ENCODE data around the gene CCL19. TPM values are rescaled to one million over a fixed set of nuclear protein-coding genes. Genes with fewer than 3 reads are reported as not detected.
"Not testable (repeated sequence)": the region's sequence is repeated elsewhere in the genome, so short reads cannot be mapped to it uniquely, and the experiment has no call there.

CCL19 gene
- not detected for polyA plus RNA-seq (2013, experiment 1 of 4)
- not detected for polyA plus RNA-seq (2013, experiment 2 of 4)
- not detected for polyA plus RNA-seq (2013, experiment 3 of 4)
- not detected for polyA plus RNA-seq (2013, experiment 4 of 4)

- Histone ChIP-seq H3K27me3 (ENCODE audit: control insufficient read depth, insufficient read depth, low read length, poor library complexity, severe bottlenecking) (no peaks in the 10 kb centered on the region), H3K27ac (ENCODE audit: insufficient read depth, low read depth, low read length, poor library complexity, severe bottlenecking) (no peak within 1 kb of the TSS), H3K9me3 (ENCODE audit: control insufficient read depth, low read length) (no peaks in the 10 kb centered on the region), H3K4me1 (ENCODE audit: control insufficient read depth, insufficient read depth, low read length) (no peaks in the 10 kb centered on the region), H3K36me3 (ENCODE audit: control insufficient read depth, insufficient read depth, low read length) (no peaks in the 10 kb centered on the region), H3K4me3 (ENCODE audit: insufficient read depth, low read depth, low read length) (no peak within 1 kb of the TSS)
- WGBS, 2 experiments, result 86 to 89% methylated on average over 6 of the region's 6 CpGs
These were observed at the start of gene CCL19 for GRCh38 chr9:34690983-34691935. Gene CCL19, minus strand, starts transcription at chr9:34691276. Its CDS starts 137 bp downstream, at chr9:34691139.

GRCh38 chr9:34740176-34740575 lies 49.1 kb upstream of the CCL19 start:
- WGBS, 2 experiments, result 95% methylated on average over 27 of the region's 27 CpGs

GRCh38 chr9:34737677-34738260 lies 46.7 kb upstream of the CCL19 start:
- H3K27ac ChIP-seq (ENCODE audit: insufficient read depth, low read depth, low read length, poor library complexity, severe bottlenecking), result no peak overlapping the region
- no peak overlapping the region for H3K4me3 ChIP-seq (ENCODE audit: insufficient read depth, low read depth, low read length)
- no peaks in the 10 kb centered on the region for H3K9me3 ChIP-seq (ENCODE audit: control insufficient read depth, low read length)
- no peaks in the 10 kb centered on the region for H3K4me1 ChIP-seq (ENCODE audit: control insufficient read depth, insufficient read depth, low read length)
- H3K36me3 ChIP-seq (ENCODE audit: control insufficient read depth, insufficient read depth, low read length), result no peaks in the 10 kb centered on the region
- WGBS, 2 experiments, result 78 to 79% methylated on average over 5 to 6 of the region's 6 CpGs
- H3K27me3 ChIP-seq (ENCODE audit: control insufficient read depth, insufficient read depth, low read length, poor library complexity, severe bottlenecking), result no peaks in the 10 kb centered on the region

More at GRCh38 chr9:34740176-34740575, 49.1 kb upstream of the CCL19 start:
- not testable (repeated sequence) for H3K4me1 ChIP-seq (ENCODE audit: control insufficient read depth, insufficient read depth, low read length); H3K27ac ChIP-seq (ENCODE audit: insufficient read depth, low read depth, low read length, poor library complexity, severe bottlenecking); H3K9me3 ChIP-seq (ENCODE audit: control insufficient read depth, low read length); H3K27me3 ChIP-seq (ENCODE audit: control insufficient read depth, insufficient read depth, low read length, poor library complexity, severe bottlenecking); H3K36me3 ChIP-seq (ENCODE audit: control insufficient read depth, insufficient read depth, low read length); H3K4me3 ChIP-seq (ENCODE audit: insufficient read depth, low read depth, low read length)

GRCh38 chr9:34734720-34735119 lies 43.6 kb upstream of the CCL19 start:
- no peaks in the 10 kb centered on the region for H3K36me3 ChIP-seq (ENCODE audit: control insufficient read depth, insufficient read depth, low read length)
- no peaks in the 10 kb centered on the region for H3K27me3 ChIP-seq (ENCODE audit: control insufficient read depth, insufficient read depth, low read length, poor library complexity, severe bottlenecking)
- no peak overlapping the region for H3K27ac ChIP-seq (ENCODE audit: insufficient read depth, low read depth, low read length, poor library complexity, severe bottlenecking)
- H3K4me1 ChIP-seq (ENCODE audit: control insufficient read depth, insufficient read depth, low read length), result no peaks in the 10 kb centered on the region
- H3K9me3 ChIP-seq (ENCODE audit: control insufficient read depth, low read length), result no peaks in the 10 kb centered on the region
- no peak overlapping the region for H3K4me3 ChIP-seq (ENCODE audit: insufficient read depth, low read depth, low read length)

GRCh38 chr9:34732886-34733285 lies 41.8 kb upstream of the CCL19 start:
- Histone ChIP-seq H3K4me1 (ENCODE audit: control insufficient read depth, insufficient read depth, low read length) (no peaks in the 10 kb centered on the region), H3K27me3 (ENCODE audit: control insufficient read depth, insufficient read depth, low read length, poor library complexity, severe bottlenecking) (no peaks in the 10 kb centered on the region), H3K36me3 (ENCODE audit: control insufficient read depth, insufficient read depth, low read length) (no peaks in the 10 kb centered on the region), H3K9me3 (ENCODE audit: control insufficient read depth, low read length) (no peaks in the 10 kb centered on the region), H3K4me3 (ENCODE audit: insufficient read depth, low read depth, low read length) (no peak overlapping the region), H3K27ac (ENCODE audit: insufficient read depth, low read depth, low read length, poor library complexity, severe bottlenecking) (no peak overlapping the region)
- 100% methylated on average over 1 of the region's 2 CpGs; no CpG with 5 or more reads in 1 of the 2 experiments for WGBS, 2 experiments

- Histone ChIP-seq H3K4me3 (ENCODE audit: insufficient read depth, low read depth, low read length) (no peak overlapping the region), H3K27ac (ENCODE audit: insufficient read depth, low read depth, low read length, poor library complexity, severe bottlenecking) (no peak overlapping the region), H3K36me3 (ENCODE audit: control insufficient read depth, insufficient read depth, low read length) (no peaks in the 10 kb centered on the region), H3K9me3 (ENCODE audit: control insufficient read depth, low read length) (no peaks in the 10 kb centered on the region), H3K4me1 (ENCODE audit: control insufficient read depth, insufficient read depth, low read length) (no peaks in the 10 kb centered on the region), H3K27me3 (ENCODE audit: control insufficient read depth, insufficient read depth, low read length, poor library complexity, severe bottlenecking) (no peaks in the 10 kb centered on the region)
- WGBS, 2 experiments, result 91 to 92% methylated on average over 1 of the region's 1 CpG
These were observed 41.4 kb upstream of the CCL19 start for GRCh38 chr9:34732478-34732877.

- H3K27ac ChIP-seq (ENCODE audit: insufficient read depth, low read depth, low read length, poor library complexity, severe bottlenecking), result no peak overlapping the region
- H3K36me3 ChIP-seq (ENCODE audit: control insufficient read depth, insufficient read depth, low read length), result no peaks in the 10 kb centered on the region
- H3K4me3 ChIP-seq (ENCODE audit: insufficient read depth, low read depth, low read length), result no peak overlapping the region
- H3K4me1 ChIP-seq (ENCODE audit: control insufficient read depth, insufficient read depth, low read length), result no peaks in the 10 kb centered on the region
- H3K9me3 ChIP-seq (ENCODE audit: control insufficient read depth, low read length), result no peaks in the 10 kb centered on the region
- WGBS, 2 experiments, result 93% methylated on average over 11 of the region's 11 CpGs
- H3K27me3 ChIP-seq (ENCODE audit: control insufficient read depth, insufficient read depth, low read length, poor library complexity, severe bottlenecking), result no peaks in the 10 kb centered on the region
These were observed 32.1 kb upstream of the CCL19 start for GRCh38 chr9:34723141-34723540.

- H3K9me3 ChIP-seq (ENCODE audit: control insufficient read depth, low read length); H3K27ac ChIP-seq (ENCODE audit: insufficient read depth, low read depth, low read length, poor library complexity, severe bottlenecking); H3K4me1 ChIP-seq (ENCODE audit: control insufficient read depth, insufficient read depth, low read length); H3K27me3 ChIP-seq (ENCODE audit: control insufficient read depth, insufficient read depth, low read length, poor library complexity, severe bottlenecking); H3K4me3 ChIP-seq (ENCODE audit: insufficient read depth, low read depth, low read length); H3K36me3 ChIP-seq (ENCODE audit: control insufficient read depth, insufficient read depth, low read length): not testable (repeated sequence)
These were observed 28.6 kb upstream of the CCL19 start for GRCh38 chr9:34719769-34720025.

GRCh38 chr9:34719021-34719768 lies 28.1 kb upstream of the CCL19 start:
- no peaks in the 10 kb centered on the region for H3K27me3 ChIP-seq (ENCODE audit: control insufficient read depth, insufficient read depth, low read length, poor library complexity, severe bottlenecking)
- 79 to 80% methylated on average over 8 of the region's 8 CpGs for WGBS, 2 experiments
- H3K36me3 ChIP-seq (ENCODE audit: control insufficient read depth, insufficient read depth, low read length), result no peaks in the 10 kb centered on the region
- no peak overlapping the region for H3K27ac ChIP-seq (ENCODE audit: insufficient read depth, low read depth, low read length, poor library complexity, severe bottlenecking)
- H3K4me3 ChIP-seq (ENCODE audit: insufficient read depth, low read depth, low read length), result no peak overlapping the region
- no peaks in the 10 kb centered on the region for H3K9me3 ChIP-seq (ENCODE audit: control insufficient read depth, low read length)
- no peaks in the 10 kb centered on the region for H3K4me1 ChIP-seq (ENCODE audit: control insufficient read depth, insufficient read depth, low read length)

GRCh38 chr9:34717996-34718614 lies 27.0 kb upstream of the CCL19 start:
- H3K27ac ChIP-seq (ENCODE audit: insufficient read depth, low read depth, low read length, poor library complexity, severe bottlenecking), result no peak overlapping the region
- H3K4me3 ChIP-seq (ENCODE audit: insufficient read depth, low read depth, low read length), result no peak overlapping the region
- no peaks in the 10 kb centered on the region for H3K36me3 ChIP-seq (ENCODE audit: control insufficient read depth, insufficient read depth, low read length)
- WGBS, 2 experiments, result 86 to 93% methylated on average over 3 of the region's 3 CpGs
- no peaks in the 10 kb centered on the region for H3K9me3 ChIP-seq (ENCODE audit: control insufficient read depth, low read length)
- H3K27me3 ChIP-seq (ENCODE audit: control insufficient read depth, insufficient read depth, low read length, poor library complexity, severe bottlenecking), result no peaks in the 10 kb centered on the region
- H3K4me1 ChIP-seq (ENCODE audit: control insufficient read depth, insufficient read depth, low read length), result no peaks in the 10 kb centered on the region
